Stimulated activated CD4-positive, alpha-beta T cell treated with anti-CD3 and anti-CD28 coated beads, Interleukin-1b, Interleukin-23, amount 100 ng/mL, for 4 hours (primary cell): ENCODE measurements around the gene NECAB3.

Experiments used
- DNase-seq, 2 donors: peaks; one replicate each; pipeline ENCODE4 v3.0.0-alpha.2; 2020; ENCODE audit warnings: low read depth in 2 of 2

The NECAB3 gene

DNA sequence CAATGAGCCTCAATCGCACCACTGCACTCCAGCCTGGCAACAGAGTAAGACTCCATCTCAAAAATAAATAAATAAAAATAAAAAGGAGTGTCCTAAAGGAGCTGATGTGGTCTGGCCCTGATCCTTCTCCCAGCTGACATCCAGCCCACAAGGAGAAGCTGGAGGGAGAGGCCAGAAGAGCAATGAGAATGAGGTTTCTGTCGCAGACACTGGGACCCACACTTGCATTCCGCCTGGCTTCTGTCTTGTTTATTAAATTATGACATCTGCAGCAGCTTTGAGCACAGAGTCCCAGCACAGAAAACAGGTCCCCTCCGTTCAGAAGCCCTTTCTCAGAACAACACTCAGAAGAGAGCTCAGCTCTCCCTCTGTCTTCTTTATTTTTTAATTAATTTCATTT lies 22.2 kb upstream of the NECAB3 start:
- DNase-seq = no peak

DNA sequence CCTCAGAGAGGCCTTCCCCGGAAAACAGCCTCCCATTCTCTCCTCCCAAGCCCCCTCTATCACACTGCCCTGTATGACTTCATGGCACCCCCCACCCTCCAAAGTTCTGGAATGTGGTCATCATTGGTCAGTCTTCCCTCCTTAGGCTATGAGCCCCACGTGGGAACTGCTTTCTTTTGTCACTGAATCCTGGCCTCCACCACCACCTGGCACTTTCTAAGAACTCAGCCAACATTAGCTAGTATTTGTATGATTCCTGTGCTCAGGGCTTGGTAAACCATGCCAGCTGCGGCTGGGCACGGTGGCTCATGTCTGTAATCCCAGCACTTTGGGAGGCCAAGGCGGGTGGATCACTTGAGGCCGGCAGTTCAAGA lies 20.4 kb upstream of the NECAB3 start:
- no peak for DNase-seq

DNA sequence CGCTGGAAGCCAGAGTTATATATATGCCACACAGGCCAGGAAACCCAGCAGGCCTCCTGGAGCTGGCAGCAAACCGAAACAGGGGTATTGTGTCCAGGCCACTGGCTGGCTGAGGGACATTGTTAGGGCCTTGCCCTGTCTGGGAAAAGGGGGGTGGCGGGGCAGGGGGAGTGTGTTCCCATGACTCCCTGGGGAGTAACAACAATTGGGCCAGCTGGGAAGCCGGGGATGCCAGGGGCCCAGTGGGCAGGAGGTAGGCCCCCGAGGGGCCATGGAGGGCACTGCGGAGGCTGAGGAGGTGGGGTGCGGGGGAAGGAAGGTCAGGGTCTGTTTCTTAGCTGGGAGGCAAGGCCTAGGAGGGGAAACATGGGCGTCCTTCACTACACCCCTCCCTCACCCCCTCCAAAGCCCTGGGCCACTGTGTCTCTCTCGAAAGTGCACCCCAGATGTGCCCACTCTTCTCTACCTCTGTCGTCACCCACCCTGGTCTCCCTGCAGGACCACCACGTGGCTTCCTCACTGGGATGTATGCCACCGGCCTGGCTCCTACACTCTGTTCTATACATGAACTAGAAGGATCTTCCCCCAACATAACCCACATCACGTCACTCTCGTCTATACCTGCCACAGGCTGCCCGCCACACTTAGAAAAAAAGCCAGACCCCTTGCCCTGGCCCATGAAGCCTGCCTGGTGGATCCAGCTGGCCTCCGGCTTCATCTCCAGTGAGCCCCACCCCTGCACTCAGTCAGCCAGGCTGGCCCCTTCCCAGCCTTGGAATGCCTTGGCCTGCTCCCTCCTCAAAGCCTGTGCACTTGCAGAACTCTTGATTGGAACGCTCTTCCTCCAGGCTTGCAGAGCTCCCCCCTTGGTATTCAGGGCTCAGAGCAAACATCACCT lies 19.8 kb upstream of the NECAB3 start:
- no peak for DNase-seq

DNA sequence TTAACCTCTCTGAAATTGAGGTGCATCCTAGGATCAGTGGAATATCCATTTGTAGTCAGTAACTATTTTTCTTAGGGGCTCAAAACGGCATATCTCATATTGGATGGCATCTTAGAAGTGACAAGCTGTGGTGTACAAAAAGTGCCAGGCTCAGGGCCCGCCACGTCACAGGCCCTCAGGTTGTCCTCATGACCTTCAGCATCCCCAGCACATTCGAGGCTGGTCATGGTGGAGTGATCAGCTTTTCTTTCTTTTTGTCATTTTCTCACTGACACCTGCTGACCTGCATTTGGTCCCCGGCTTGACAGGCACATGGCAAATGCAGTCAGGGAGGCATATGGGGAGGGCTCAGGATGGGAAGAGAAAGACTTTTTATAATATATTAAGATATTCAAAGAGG lies 19.1 kb upstream of the NECAB3 start:
- DNase-seq = no peak

DNA sequence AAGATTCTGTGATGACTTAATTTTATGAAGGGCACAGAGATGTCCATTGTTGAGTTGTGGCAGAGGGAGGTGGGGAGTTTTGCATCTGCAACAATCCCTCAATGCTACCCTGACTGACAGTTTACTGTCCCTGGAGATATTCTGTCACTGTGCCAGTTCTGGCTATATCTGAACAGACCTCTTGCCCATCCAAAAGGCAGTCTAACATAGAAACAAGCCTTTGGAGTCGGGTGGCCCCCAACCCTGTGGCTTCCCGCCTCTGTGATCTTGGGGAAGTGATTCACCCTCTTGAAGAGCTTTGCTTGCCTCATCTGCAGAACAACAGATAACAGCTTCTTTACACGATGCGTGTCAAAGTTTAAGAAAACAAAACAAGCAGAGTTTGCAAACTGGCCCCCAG lies 15.7 kb upstream of the NECAB3 start:
- peak in 1 of 2 donors; percentile 25 for DNase-seq

DNA sequence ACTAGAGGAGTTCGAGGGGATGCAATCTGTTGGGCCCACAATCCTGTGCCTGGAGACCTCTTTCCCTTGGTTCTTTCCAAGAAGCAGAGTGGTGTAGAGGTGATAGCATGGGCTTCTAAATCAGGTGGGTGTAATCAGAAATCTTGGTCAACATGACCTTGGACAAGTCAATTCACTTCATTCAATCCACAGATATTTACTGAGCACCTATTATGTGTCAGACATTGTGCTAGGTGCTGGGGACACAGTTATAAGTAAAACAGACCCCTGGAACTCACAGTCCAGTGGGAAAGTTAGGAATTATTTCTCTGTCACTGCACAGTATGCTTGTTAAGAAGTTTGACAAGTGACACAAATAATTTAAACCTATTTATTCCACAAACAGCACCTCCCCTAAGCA lies 15.3 kb upstream of the NECAB3 start:
- no peak for DNase-seq

DNA sequence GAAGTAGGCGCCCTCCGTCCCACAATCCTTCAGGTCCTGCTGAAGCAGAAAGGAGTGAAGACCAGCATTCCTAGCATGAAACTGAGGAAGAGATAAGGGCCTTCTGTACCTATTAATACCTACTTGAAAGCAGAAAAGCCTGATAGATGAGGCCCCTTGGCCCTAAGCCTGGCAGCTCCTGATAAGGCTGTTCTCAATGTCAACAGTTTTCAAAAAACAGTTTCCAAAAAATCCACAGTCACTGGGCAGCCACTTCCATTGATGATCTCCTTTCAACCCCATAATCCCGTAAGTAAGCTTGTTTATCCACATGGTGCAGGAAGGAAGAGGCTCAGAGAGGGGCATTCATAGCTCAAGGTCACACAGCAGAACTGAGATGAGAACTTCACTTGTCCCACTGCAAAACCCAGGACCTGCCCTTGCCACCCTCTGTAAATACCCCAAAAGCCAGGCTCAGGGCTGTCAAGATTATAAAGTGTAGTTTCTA lies 14.8 kb upstream of the NECAB3 start:
- no peak for DNase-seq

DNA sequence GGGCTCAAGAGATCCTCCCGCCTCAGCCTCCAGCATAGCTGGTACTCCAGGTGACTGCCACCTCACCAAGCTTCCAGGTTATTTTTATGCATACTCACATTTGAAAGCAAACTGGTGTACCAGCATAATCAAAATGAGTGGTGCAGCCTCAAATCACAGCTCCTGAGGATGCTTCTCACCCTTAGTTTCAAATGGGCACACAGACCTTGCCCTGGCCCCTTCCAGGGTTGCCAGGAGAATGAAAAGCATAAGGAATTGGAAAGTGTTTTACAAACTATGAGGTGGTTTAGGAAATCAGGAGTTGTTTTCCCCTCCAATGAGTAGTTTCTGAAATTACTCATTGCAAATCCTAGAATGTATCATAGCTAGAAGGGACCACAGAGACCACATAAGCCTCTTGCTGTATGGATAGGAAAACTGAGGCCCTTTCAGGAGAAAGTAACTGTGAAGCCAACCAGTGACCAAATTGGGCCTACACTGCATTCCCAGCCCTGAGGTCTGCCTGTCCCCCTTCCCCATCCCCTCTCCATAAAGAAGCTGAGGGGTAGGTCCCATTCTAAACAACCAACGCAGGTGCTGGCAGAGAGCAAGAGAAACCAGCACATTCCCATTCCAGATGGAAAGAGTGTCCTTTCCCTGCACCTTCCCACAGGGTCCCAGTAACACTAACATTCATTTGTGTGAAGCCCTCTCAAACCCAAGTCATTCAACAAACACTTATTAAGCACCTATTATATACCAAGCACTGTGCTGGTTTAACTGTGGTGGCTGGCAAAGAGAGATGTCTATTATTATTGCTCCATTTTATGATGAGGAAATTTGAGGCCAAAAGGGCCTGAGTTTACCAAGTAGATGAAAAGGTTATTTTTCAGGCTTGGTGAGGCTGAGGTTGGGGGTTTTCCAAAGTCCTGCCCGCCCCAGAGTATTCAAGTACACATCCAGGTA lies 14.0 kb upstream of the NECAB3 start:
- no peak for DNase-seq

DNA sequence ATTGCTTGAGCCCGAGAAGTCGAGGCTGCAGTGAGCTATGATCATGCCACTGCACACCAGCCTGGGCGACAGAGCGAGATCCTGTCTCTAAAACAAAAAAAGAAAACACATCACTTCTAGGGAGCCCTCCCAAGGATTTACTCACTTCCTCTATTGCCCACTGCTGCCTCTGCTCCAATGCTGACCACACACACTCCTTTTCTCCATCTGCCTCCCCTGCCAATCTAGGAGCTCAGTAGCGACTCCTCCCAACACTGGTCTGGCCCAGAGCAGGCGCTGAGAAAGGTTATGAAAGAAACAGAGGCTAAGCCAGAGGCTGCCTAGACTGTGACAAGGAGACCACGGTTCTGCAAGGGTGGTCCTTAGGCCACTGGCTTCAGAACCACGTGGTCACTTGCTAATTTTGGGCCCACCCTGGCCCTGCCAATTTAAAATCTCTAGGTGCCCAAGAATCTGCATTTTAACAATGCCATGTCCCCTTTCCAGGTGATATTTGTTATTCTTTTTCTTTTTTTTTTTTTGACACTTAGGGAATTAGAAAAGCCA lies 13.2 kb upstream of the NECAB3 start:
- no peak for DNase-seq

DNA sequence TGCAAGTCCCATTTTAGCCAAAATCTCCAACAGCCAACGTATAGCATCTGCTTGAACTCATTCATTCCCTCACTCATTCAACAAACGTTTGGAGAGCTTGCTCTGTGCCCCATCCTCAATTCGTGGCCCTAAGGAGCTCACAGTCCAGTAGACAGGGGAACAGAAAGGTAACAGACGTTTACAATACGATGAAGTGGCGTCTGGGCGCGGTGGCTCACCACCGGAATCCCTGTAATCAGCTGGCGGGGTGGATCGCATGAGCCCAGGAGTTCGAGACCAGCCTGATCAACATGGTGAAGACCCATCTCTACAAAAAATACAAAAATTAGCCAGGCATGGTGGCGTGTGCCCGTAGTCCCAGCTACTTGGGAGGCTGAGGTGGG lies 12.7 kb upstream of the NECAB3 start:
- no peak for DNase-seq

DNA sequence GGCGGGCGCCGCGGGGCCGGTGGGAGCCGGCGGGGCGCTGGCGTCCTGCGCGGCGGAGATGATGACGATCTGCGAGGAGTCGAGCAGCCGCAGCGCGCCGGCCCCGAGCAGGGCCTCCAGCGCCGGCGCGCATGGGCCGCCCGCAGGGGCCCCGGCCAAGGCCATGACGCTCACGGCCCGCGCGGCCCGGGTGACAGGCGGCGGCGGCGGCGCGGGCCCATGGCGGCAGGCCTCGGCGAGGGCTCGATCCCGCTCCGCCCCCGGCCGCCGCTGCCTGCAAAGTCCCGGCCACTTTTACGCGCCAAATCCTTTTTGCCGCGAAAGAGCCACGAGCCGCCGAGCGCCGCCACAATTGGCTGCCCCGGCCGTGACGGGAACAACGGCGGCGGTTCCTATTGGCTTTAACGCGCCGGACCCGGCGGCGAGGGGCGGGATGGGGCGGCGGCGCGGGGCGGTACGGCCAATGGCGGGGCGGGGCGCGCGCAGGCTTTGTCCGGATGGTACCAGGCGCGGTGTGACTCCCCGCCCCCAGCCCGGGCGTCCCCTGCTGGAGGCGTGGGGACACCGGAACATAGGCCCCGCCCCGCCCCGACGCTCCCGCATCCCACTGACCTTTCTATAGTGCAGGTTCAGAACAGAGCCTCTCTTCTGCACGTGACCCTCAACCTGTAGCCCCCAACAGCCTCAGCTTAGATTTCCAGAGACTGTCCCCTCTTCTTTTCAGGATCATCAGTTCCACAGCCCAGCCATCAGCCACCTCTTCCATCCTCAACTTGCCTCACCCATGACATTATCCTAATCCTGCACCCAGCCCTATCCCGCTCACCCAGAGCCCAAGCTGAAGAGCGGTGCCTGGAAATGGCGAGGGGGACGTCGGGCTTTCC lies 12.1 kb upstream of the NECAB3 start, which contains the start of gene E2F1:
Gene E2F1 (minus strand): TSS at position 286 of the 884 bp plus-strand sequence. CDS start 121 bp downstream, at position 165.
- DNase-seq = peak; percentile 88 to 96

DNA sequence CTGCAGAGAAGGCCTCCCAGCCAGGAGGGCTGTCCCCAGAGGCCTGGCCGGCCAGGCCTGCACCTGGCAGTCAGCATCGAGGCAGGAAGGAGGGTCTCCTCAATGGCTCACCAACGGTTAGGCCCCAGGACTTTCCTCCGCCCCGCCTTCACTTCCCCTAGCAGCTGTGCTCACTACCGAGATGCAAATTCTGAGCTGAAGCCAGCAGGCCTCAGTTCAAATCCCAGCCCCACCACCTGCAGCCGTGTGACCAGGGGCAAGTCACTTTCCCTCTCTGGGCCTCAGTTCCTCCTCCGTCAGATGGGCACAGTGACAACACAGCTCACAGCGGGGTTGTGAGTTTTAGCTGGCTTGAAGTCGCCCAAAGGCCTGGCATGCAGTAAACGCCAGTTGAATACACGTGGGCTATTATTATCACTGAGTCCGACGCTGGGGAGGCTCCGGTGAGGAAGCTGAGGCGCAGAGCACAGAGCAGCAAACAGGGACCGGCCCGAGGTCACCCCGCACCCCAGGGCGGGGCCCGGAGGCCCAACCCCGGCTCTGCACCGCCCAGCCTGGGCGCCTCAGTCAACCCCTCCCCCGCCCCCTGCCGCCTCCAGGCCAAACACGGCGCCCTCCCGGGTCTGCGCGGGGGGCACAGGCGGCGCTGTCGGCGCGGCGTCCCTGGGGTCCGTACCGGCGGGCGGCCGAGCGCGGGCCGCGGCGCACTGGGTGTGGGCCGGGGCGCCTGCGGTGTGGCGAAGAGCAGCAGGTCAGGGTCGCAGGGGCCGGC lies 11.3 kb upstream of the NECAB3 start:
- peak in 1 of 2 donors; percentile 64 for DNase-seq

DNA sequence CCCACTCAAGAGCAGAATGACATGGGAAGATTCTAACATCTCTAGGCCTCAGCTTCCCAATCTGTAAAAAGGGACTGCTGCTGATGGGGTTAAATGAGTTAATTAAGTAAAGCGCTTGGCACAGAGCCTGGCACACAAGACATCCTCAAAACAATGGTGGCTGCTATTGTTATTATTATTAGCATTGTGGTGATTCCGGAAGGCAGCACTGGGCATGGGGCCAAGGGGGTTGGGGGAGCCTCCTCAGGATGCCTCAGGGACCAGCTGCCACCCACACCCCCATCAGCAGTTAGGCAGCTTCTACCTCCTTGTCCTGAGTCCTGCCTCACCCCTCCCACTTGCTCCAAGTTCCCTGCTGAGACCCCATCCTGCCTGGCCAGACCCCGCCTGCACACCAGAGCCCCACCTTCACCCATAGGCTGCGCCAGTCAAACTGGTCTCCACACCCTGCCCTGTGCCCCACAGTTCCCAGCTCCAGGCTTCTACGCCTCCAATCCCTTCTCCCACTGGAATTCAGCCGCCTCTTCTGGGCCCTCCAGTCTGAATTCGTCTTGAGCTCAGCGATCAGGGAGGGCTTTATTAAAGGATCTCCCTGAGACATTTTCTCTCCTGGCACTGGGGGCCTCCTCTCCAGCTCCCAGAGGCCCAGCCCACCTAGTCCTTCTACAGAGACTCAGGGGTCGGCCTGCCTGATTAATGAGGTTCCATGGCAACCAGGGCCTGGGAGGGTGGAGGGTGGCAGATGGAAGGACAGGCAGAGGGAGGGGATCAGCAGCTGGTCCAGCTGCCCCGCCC lies 10.5 kb upstream of the NECAB3 start:
- no peak for DNase-seq

DNA sequence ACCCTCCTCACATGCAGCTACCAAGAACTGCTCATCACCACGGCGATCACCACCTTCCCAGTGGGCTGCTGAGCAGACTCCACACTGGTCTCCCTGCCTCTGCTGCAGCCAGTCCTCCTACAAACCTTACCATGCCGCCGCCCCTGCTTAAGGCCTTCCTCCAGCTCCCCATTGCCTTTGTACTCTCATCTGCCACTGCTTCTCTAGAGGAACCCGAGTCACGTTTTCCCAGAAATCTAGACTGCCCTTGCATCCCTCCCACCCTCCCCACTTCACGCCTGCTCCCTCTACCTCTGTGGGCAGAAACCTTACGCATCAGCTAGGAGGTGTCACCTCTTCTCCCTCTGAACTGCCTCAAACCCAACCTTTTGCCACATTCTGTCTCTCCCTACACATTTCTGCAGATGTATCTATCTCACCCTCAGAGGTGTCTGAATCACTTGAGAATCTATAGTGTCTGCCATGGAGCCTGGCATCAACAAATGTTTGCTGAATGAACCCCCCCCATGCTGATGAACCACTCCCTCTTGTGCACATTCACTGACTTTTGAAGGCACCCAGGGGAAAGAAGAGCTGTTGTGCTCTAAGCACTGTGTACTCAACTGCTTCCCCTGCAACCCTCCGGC lies 7.6 kb upstream of the NECAB3 start:
- no peak for DNase-seq

DNA sequence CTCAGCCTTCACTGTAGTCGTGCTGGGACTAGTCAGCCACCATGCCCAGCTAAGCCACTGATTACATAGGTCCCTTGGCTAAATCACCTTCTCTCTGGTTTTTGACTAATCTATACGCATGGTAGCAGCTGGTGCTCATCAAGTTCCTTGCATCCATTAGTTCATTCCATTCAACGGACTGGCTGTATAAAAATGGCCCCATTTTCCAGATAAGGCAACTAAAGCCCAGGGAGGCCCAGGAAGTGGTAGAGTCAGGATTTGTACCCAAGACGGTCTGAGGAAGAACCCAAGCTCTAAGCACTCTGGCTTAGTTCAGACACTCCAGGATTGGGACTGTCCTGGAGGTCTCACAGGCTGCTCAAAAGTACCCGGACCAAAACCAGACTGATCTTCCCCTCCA lies 7.1 kb upstream of the NECAB3 start:
- DNase-seq = no peak

DNA sequence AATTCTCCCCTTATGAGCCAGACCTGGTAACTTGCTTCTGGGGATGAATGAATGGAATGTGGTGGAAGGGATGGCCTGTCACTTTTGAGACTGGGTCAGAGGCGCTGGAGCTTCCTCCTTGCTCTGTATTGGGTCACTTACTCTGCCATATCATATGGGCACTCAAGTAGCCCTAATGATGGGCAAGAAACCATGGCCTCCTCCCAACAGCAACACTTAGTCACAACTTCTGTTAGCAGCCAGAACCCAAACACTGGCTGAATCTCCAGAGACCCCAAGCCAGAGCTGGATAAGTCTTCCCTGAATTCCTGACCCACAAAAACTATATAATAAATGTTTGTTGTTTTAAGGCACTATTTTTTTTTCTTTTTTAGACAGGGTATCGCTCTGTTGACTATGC lies 6.5 kb upstream of the NECAB3 start:
- DNase-seq = no peak

DNA sequence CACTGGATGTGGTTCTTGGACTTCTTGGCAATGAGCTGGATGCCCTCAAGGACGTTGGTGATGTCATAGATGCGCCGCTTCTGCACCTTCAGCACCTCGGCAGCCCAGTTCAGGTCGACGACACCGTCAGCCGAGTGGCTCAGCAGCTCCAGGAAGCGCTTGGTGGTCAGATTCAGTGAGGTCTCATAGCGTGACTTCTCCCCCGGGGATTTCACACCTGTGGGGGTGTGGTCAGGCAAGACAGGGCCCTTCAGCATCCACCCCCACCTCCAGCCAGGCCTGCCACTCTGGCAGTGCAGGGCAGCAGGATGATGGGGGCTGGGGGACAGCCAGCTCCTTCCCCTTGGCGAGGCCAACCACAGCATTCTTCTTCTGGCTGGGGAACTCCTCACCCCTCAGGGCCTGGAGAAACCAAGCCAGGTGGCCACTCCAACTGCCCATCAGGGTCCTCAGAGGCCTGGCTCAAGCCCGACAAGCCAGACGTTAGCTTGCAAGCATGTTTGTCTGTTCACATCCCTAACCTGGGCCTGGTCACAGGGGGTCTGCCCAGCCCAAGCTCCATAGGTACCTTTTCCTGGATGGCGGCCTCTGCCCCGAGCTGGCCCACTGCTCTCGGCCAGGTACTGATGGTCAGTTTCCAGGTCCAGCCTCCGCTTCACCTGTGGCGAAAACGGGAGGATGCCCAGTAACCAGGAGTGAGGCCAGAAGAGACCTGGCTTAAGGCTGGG lies 5.7 kb upstream of the NECAB3 start:
- no peak for DNase-seq

DNA sequence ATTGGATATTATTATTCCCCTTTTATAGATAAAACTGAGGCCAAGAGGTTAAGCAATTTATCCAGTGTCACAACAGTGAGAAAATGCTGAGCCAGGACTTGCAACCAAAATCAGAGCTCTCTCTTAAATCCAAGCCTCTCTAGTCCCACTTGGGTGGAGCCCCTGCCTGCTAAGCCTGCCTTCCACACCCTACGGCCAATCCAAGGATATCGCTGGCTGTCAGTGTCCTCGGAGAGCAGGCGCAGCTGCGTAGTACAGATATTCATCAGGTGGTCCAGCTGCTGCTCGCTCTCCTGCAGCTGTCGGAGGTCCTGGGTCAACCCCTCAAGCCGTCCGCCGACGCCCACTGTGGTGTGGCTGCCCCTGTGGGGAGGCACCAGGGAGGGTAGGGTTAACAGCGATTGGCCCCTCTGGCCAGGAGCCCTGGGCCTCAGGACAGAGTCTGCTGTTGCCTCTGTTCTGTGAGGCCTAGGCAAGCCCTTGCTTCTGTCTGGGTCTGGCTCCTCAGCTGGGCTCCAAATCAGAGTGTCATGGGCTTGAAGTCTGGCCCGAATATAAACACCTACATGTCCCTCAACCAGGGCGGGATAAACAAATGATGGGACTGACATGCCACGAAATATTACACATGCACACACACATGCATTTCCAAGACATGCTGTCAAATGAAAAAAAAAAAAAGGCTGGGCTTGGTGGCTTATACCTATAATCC lies 3.9 kb upstream of the NECAB3 start:
- DNase-seq = no peak
